HG03432 (cell line): ENCODE data around the gene FASTK.

ENCODE experiments used
- ATAC-seq: cut with Tn5 transposase; IDR thresholded peaks from one replicate; pipeline ENCODE4 v1.9.1; 2021; ENCODE audit warnings: mild to moderate bottlenecking, moderate library complexity; ENCODE audit not compliant: unreplicated experiment

The FASTK gene

DNA sequence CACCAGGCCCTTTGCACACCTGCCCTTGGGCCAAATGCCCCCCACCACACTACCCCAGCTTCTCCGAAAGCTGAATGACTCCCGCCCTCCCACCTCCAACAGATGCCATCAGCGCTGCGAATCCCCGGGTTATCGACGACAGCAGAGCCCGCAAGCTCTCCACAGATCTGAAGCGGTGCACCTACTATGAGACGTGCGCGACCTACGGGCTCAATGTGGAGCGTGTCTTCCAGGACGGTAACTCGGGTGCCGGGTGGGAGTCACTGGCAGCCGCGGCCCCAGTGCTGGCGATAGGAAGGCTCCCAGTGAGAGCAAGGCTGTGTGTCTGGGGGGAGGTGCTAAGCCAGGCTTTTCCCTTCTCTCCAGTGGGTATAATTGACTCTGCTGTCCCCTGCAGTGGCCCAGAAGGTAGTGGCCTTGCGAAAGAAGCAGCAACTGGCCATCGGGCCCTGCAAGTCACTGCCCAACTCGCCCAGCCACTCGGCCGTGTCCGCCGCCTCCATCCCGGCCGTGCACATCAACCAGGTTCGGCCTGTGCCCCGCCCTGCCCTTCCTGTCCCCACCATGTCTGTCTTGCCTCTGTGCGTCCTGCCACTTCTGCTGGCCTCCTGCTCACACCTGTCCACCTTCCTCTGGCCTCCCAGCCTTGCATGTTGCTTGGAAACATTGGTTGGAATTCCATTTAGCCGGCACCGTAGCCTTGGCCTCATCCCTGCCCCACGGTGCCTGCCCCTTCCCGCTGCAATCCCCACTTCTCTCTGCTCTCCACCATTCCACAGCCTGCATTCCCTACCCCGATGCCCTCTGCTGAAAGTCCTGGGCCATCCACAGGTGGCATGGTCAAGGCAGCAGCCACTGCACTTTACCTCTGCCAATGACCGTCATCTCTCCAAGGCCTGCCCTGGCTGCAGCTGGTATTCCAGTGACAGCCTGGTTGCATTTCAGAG is 37.8 kb upstream of the FASTK start:
- ATAC-seq, result no peak

DNA sequence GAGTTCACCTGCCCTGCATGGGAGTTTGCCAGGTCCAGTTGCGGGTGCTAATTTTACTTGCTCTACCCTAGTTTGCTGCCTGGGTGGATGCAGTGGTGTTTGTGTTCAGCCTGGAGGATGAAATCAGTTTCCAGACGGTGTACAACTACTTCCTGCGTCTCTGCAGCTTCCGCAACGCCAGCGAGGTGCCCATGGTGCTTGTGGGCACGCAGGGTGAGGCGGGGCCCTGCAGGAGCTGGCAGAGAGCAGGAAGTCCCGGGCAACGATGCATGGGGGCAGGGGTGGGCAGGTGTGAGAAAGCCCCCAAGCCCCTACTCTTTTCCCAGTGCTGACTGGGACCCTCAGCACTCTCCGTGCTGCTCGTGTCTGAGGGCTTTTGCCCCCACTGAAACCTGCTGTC is 37.0 kb upstream of the FASTK start:
- ATAC-seq, result no peak

DNA sequence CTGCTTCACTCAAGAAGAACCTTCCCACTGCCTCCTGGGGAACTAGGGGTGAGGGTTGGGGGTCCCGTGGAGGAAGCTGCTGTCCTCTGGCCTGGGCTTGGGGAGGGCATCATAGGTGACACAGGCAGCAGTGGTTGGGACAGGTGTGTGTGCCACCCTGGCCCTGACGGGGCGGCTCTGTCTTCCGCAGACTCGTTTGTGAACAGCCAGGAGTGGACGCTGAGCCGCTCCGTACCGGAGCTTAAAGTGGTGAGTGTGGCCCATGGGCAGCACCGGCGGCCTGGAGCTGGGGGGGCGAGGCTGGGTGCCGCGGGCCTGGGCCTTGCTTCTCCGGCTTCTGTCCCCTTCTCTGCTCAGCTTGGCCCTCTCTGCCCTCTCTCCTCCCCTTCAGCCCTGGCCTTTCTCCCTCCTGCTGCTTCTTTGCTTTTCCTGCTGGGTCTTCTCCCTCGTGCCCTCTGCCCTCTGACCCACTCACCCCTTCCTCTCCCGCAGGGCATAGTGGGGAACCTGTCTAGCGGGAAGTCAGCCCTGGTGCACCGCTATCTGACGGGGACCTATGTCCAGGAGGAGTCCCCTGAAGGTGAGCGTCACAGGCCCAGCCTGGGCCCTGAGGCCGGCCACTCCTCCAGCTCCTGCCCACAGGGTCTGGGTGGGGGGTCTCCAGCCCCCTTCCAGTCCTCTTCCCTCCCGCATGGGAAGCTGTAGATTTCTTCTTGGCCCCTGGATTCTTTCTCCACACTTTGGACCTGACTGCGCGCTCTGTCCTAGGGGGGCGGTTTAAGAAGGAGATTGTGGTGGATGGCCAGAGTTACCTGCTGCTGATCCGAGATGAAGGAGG is 36.2 kb upstream of the FASTK start:
- ATAC-seq, result no peak

DNA sequence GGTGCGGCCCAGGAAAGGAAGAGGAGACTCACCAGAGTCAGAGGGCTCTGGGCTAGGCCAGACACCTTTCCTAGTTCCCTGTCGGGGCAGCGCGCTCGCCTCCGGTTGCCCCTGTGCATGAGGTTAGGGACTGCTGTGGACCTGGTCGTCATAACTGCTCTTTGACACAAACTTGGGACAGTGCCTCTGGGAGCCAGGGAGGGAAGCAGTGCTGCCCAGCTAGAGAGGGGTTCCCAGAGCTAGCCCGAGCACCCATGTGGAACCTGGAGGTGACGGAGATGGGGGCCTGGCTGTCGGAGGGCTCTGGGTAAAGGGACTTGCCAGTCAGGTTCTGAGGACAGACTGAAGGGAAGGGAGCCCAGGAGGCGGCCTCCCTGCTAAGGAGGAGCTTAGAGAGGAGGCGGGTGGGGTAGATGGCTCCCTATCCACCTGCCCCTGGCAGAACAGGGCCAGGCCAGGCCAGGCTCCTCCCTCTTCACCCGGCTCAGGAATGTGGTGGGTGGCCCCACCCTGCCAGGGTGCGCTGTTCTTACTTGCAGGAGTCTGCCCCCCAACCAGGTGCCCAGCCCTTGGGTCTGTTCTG is 35.3 kb upstream of the FASTK start:
- no peak for ATAC-seq

DNA sequence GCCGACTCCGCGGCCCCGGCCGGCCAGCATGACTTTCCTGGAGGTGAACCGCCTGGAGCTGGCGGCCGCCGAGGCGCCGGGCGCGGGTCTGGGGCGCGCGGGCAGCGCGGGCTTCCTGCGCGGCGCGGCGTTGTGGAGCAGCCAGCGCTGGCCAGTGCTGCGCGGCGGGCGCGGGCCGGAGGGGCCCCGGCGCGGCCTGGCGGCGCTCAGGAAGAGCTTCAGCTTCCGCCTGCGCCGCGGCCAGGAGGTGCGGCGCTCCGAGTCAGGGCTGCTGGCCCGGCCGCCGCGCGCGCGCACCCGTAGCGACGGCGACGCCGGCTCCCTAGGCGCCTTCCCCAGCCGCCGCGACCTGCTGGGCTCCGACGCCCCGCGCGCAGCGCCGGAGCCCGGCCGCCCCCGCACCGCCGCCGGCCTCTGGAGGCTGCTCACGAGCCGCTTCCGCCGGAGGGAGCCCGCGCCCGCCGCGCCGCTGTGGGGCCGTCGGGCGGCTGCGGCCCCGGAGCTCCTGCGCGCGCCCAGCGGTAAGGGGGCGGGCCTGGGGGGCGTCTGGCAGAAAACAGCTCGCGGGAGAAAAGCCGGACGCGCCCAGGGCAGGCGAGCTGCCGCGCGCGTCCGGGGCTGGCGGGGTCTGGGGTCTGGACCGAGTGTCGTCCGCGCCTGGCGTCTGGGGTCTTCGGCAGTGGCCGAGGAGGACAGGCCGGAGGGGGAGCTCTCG is 34.7 kb upstream of the FASTK start:
- no peak for ATAC-seq

DNA sequence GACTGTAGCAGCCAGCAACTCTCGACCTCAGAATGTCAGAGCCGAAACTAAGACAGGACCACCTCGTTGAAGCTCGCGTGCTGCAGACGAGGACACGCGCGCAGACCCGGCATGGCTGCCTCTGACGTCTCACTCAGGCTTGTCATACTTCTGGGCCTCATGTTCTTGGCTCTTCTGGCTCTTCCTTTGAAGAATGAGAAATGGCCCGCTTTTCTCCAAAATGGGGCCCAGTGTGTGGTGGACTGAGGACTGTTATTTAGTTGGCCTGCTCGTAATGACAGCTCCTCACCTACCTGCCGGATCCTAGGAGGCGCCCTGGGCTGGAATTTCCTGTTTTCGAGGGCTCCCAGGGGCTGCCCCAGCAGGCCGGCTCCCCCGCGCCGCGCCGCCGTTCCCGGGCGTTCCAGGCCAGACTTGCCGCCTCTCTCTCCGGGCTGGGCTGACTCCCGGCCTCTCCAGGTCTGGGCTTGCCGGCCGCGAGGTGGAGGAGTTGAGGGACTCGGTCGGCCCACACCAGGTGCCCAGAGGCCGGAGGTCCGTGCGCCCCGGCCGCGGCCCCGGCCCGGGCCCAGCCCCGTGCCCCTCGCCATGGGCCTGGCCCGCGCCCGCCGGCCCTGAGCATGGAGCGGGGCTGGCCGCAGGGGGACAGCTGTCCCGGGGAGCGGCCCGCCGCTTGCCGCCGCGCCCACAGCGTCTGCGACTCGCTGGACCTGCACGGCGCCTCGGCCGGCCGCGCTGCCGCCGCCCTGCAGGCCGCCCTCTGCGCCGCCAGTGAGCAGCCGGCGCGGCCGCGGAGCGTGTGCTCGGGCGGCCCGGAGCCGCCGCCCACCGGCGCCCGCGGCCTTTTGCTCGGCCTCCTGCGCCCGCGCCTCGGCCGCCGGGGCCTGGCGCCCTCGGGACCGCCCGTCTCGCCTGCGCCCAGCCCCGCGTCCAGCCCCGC is 33.8 kb upstream of the FASTK start:
- ATAC-seq, result no peak

- ATAC-seq, result no peak
These were observed 32.9 kb upstream of the FASTK start for GRCh38 chr7:151113344-151114150.

DNA sequence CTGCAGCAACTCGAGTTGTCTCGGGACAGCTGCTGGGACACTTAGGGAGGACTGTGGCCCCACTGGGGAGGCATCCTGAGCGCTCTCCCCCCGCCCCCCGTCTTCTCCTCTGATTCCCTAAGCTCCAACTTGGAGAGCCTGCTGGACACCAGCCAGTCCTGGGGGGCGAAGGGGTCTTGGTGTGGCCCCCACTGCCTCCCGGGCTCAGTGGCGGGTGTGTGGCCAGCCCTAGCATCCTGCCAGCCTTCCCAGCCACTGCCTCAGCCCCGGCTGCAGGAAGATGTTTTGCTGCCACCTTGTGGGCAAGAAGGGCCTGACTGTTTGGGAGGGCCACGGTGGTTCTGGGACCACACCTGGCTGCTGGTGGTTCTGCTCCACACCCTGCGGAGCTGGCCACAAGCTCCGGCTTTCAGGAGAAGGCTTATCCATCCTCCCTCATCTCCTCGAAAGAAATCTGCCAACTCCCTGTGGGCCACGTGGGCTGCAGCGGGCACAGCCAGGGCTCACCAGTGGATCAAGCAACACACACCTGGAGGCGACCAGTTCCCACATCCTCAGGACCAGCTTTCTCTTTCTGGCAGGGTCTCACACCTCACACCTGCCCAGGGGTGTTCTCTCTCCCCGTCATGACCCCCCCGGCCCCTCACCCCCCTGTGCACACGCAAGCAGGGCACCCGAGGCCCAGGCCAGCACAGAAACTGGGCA is 30.5 kb upstream of the FASTK start:
- ATAC-seq, result peak; percentile 86

DNA sequence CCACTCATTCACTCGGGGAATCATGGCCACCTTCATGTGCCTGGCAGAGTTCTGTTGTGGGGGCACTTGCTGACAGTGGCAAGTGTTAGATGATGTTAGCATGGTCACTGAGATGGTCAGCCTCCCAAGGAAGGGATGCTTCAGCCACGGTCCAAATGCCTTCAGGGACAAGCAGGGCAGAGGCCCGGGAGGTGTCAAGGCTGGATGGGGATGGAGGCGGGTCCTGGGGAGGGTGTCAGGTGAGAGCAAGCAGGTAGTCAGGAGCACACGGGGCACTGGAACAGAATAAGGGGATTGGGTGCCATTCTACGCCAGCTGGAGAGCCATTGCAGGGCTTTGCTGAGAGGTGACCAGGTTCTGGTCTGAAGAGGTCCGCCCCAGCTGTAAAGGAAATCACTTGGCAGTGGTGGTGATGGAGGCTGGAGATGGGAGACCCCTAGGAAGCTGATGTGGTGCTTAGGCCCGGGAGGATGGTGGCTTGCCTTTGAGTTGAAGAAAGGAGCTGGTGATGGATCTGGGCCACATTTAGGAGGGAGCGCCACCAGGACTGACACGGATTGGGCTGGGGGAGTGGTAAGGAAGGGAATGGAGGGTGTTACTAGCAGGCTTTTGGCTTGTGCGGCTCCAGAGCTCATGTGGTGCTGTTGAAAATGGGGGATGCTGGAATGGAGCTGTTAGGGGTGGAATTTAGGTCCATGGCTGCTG is 29.8 kb upstream of the FASTK start:
- ATAC-seq, result no peak

DNA sequence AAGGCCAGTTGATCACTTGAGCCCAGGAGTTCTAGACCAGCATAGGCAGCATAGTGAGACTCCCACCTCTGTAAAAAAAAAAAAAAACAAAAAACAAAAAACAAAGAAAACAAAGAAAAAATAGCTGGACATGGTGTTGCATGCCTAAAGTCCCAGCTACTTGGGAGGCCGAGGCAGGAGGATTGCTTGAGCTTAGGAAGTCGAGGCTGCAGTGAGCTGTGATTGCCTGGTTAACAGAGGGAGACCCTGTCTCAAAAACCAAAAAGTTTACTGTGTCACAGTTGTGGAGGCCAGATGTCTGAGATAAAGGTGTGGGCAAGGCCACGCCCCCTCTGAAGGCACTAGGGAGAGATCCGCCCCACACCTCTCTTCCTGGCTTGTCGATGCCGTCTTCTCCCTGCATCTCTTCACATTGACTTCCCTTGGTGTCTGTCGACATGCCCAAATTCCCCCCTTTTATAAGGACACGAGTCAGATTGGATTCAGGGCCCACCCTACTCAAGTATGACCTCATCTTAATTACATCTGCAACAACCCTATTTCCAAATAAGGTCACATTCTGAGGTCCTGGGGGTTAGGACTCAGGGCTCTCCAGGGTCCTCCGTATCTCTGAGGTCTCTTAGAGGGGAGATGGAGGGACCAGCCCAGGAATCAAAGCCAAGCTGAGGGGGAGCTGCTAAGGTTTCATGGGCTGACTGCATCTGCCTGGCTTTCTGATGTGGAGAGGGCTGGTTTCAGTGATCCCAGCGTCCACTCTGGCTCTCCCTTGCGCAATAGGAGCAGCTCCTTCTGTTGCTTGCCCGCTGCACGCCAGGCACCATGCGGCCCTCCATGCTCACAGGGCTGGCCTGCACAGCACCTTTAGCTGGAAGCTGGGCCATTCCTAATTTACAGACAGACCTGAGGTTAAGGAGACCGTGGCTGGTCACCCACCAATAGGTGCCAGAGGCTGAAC is 28.8 kb upstream of the FASTK start:
- no peak for ATAC-seq

DNA sequence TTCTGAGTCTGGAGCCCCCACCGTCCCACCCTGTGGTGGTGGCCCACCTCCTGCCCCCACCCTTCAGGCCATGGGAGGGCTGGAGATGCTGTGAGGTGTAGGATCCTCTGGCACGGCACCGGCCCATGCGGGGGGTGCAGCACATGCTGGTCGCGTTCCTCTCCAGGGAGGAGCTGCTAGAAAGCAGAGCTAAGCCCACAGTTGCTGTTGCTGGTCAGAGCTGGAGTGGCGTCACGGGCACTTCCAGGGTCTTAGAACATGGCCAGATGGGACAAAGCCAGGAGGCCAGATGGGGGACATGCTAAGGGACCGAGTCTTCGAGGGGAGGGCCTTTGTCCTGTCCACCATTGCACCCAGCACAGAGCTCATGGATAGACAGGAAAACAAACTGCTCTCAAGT is 27.3 kb upstream of the FASTK start:
- no peak for ATAC-seq

DNA sequence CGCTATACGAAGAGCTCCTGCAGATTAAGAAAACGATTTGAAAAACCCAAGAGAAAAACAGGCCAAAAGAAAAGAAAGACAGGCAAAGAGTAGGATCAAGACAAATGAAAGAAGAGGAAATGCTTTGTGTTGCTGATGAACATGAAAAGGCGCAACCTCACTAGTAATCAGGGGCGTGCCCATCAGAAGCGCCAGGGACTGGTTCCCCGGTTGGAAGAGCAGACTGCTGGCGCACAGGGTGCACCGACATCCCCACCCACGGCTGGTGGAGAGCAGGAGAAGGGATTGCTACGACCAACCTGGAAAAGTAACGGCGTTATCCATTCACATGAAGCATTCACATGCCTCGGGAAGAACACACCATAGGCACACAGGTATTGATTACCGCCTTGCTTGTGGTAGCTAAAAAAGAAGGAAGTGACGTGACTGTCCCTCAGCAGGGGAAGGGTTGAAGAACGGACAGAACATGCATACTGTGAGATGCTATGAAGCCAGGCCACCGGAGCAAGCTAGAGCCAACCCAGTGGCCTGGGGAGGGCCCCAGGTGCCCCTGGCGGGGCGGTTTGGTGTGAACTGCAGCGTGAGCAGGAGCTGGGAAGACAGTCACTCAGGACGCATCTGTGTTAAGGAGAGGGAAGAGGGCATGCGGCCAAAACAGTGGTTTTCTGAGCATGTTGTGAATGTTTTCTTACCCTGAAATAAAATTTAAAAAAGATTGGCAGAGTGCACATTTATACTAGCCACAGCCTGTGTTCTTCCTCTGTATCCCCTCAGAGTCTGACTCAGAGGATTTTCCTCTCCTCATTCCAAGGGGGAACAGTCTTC is 24.0 kb upstream of the FASTK start:
- no peak for ATAC-seq

DNA sequence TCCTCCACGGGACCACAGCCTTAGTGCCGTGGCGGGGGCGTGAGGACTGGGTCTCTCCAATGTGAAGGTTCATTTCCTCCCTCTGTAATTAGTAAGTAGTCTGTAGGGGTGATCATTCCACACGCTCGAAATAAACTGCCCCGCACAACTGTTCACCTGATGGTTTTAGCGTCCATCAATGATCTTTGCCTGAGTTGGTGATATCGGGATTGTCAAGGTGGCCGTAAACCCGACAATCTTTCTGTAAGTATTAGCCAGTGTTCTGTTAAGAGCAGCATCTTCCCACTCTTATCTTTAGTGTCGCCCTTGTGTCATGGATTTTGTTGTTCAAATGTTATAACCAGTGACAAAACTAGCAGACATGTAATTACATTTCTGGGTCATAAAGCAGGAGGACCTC is 23.4 kb upstream of the FASTK start:
- ATAC-seq, result no peak

- no peak for ATAC-seq
These were observed 22.4 kb upstream of the FASTK start for GRCh38 chr7:151102991-151103390.

DNA sequence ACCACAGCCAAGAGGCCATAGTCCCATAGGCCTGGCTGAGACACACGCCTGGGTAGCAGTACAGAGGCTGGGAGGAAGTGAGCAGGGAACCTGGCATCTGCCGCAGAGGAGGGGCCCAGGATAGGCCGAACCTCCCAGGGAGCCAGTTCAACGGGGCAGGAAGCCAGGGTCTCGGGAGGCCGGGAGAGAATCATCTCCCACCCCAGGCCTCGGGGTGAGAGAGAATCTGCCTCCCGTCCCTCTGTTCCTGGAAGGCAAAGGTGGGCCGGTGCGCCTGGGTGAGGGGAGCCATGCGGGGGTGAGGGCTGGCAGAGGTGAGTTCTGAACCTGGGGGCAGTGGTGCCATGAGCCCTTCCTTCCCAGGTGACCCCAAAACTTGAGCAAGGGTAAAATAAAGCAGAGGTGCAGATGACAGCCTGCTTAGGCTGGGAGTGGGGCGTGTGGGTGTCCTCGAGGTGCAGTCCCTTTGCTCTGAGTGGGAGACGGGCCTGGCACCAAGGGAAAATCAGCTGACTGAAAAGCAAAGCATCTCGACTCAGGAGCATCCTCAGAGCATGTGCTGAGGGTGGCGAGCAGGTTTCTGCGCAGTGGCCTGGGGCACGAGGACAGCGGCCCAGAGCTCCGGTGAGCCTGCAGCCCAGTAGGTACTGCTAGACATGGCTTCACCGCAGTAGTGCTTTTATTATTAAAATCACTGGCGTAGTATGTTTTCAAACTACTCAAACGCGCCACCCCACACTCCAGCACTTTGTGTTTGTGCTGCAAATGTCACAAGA is 21.2 kb upstream of the FASTK start:
- ATAC-seq, result no peak
